Uterus (tissue), 4 donors: ENCODE measurements around the gene ARAP3. TPM values are rescaled to one million over a fixed set of nuclear protein-coding genes. Genes with fewer than 3 reads are reported as not detected.

Experiments
- DNase-seq, 2 donors: peaks; one replicate each; pipeline ENCODE4 v3.0.0-alpha.2; 2019 to 2020
- H3K27ac ChIP-seq, 2 donors: fragments of 200-600 bp; sonication (generic); 1 replicate in 1 of 2; 2 replicates in 1 of 2; pipeline ENCODE4 v1.5.1; 2016 to 2018
- H3K27me3 ChIP-seq, 2 donors: fragments of 200-600 bp; sonication (generic); one replicate each; pipeline ENCODE4 v1.5.1; 2018 to 2019; ENCODE audit warnings: control low read depth in 1 of 2
- H3K36me3 ChIP-seq, 2 donors: fragments of 200-600 bp; sonication (generic); one replicate each; pipeline ENCODE4 v1.5.1; 2019; ENCODE audit warnings: control low read depth in 1 of 2
- H3K4me1 ChIP-seq, 2 donors: fragments of 200-600 bp; sonication (generic); one replicate each; pipeline ENCODE4 v1.5.1; 2018 to 2019; ENCODE audit warnings: control low read depth in 1 of 2
- H3K4me3 ChIP-seq, 2 donors: fragments of 200-600 bp; sonication (generic); 1 replicate in 1 of 2; 2 replicates in 1 of 2; pipeline ENCODE4 v1.5.1; 2018 to 2019; ENCODE audit warnings: mild to moderate bottlenecking in 1 of 2
- H3K9me3 ChIP-seq, 2 donors: fragments of 200-600 bp; sonication (generic); one replicate each; pipeline ENCODE4 v1.5.1; 2019; ENCODE audit warnings: control low read depth in 1 of 2
- POLR2A ChIP-seq, 2 donors: fragments of 450-650 bp; IDR thresholded peaks; one replicate each; pipeline ENCODE4 v1.6.1; 2016; ENCODE audit warnings: antibody characterized with exemption in 2 of 2, mild to moderate bottlenecking in 1 of 2, moderate library complexity in 1 of 2
- intact Hi-C: fragments of 100-400 bp; cut with DNase I; formaldehyde crosslinking; loops from one replicate; pipeline ENCODE4 v1.15.1; 2023; ENCODE audit warnings: low total_unique reads
- total RNA-seq, 4 donors: library from RNA; depleted of rRNA in 3 of 4; stranded (reverse); fragments of >200 nt in 3 of 4; gene quantifications; one replicate each; pipeline versions ENCODE4 v1.1.0 to v1.2.4, GENCODE V29; 2014 to 2023
- TF ChIP-seq, protein P1 (sequence below), 4 experiments: fragments of 200-600 bp in 2 of 4; fragments of 450-650 bp in 2 of 4; sonication (generic) in 2 of 4; IDR thresholded peaks; one replicate each; pipeline ENCODE4 v1.5.1; 2016 to 2019; ENCODE audit warnings: antibody characterized with exemption in 4 of 4, mild to moderate bottlenecking in 2 of 4, moderate library complexity in 1 of 4
- donor health status: DM: yes; HTN: yes; CAD: no.

Gene ARAP3
- total RNA-seq, 4 donors from 2014 or later, result 4.1 to 39.9 (median 12.5) TPM

DNA sequence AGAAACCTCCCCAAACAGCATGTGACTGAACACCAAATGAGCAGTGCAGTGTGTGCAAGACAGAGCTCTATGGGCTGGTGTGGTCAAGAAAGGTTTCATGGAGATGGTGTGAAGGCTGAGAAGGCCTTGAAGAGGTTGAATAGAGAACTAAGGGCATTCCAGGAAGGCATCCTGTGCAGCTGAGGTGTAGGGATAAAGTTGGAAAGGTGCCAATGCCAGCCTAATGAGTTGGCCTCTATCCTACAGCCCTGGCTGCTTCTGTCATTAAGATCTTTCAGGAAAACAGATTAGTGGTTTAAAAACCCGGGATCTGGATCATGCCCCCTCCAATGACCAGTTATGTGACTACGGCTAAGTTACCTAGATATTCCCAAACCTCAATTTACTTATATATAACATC lies 49.4 kb downstream of the ARAP3 start:
- intact Hi-C loops, result no loop called here
- no peaks in the 10 kb centered on the region for H3K27me3 ChIP-seq
- H3K36me3 ChIP-seq, result no peaks in the 10 kb centered on the region
- no peak overlapping the region for H3K27ac ChIP-seq
- no peak overlapping the region for H3K4me3 ChIP-seq
- TF ChIP-seq, protein P1, sequence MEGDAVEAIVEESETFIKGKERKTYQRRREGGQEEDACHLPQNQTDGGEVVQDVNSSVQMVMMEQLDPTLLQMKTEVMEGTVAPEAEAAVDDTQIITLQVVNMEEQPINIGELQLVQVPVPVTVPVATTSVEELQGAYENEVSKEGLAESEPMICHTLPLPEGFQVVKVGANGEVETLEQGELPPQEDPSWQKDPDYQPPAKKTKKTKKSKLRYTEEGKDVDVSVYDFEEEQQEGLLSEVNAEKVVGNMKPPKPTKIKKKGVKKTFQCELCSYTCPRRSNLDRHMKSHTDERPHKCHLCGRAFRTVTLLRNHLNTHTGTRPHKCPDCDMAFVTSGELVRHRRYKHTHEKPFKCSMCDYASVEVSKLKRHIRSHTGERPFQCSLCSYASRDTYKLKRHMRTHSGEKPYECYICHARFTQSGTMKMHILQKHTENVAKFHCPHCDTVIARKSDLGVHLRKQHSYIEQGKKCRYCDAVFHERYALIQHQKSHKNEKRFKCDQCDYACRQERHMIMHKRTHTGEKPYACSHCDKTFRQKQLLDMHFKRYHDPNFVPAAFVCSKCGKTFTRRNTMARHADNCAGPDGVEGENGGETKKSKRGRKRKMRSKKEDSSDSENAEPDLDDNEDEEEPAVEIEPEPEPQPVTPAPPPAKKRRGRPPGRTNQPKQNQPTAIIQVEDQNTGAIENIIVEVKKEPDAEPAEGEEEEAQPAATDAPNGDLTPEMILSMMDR (IDR thresholded peaks at IDR 0.05), result no peak
- TF ChIP-seq POLR2A (IDR thresholded peaks at IDR 0.05), result no peak
- H3K9me3 ChIP-seq, result no peaks in the 10 kb centered on the region
- no peak for DNase-seq
- H3K4me1 ChIP-seq, result peaks cover 6 to 10% of the 10 kb centered on the region in 2 donors

DNA sequence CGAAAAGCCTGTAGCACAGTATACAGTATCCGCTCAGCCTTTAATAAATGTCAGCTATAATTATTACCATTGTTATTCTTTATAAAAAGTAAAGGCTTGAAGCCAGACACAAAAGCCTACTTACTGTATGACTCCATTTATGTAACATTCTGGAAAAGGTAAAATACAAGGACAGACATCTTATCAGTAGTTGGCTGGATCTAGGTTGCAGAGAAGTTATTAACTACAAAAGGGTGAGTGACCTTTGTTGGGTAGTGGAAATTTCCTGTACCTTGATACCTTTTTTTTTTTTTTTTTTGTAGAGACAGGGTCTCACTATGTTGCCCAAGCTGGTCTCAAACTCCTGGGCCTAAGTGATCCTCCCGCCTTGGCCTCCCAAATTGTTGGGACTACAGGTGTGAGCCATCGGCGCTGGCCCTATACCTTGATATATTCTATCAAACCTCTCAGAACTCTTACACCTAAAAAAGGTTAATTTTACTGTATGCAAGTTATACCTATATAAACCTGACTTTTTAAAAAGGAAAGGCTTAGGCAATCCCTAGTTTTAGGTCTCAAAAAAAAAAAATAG lies 51.4 kb downstream of the ARAP3 start:
- H3K27me3 ChIP-seq, result no peaks in the 10 kb centered on the region
- H3K4me1 ChIP-seq, result peaks cover 2 to 6% of the 10 kb centered on the region in 2 donors
- no peak for TF ChIP-seq POLR2A (IDR thresholded peaks at IDR 0.05)
- TF ChIP-seq, protein P1 (IDR thresholded peaks at IDR 0.05), result no peak
- no peaks in the 10 kb centered on the region for H3K36me3 ChIP-seq
- no peak for DNase-seq
- H3K9me3 ChIP-seq, result no peaks in the 10 kb centered on the region
- H3K27ac ChIP-seq, result no peak overlapping the region
- intact Hi-C loops, result no loop called here
- H3K4me3 ChIP-seq, result no peak overlapping the region

DNA sequence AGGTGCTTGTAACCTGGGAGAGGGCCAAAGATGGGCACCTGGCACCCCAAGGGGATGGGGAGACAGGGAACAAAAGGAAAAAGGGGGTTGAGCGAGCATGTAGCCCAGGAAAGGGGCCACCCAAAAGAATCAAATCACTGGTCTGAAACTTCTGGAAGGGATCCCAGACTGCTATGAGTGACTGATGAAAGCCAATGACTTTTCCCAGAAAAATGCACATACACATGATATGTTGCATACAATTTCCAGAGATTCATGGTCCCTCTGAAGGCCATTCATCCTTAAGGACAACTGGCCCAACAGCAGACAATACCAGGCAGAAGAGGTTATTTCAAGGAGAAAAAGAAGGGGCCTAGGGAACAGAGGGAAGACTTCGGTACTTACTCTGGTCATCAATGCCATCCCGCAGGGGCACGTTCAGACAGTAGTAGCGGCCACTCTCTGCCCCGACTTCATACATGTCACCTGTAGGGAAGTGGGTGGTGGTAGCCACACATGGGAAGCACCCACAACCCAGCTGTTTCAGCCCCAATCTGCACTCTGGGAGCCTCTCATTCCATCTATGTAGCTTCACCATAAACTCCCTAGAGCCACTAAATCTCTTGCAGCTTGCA lies 53.7 kb downstream of the ARAP3 start:
- H3K27me3 ChIP-seq, result no peaks in the 10 kb centered on the region
- TF ChIP-seq, protein P1 (IDR thresholded peaks at IDR 0.05), result no peak
- TF ChIP-seq POLR2A (IDR thresholded peaks at IDR 0.05), result no peak
- intact Hi-C loops, result no loop called here
- no peaks in the 10 kb centered on the region for H3K9me3 ChIP-seq
- no peak overlapping the region for H3K27ac ChIP-seq
- no peaks in the 10 kb centered on the region for H3K4me1 ChIP-seq
- no peak for DNase-seq
- no peaks in the 10 kb centered on the region for H3K36me3 ChIP-seq
- no peak overlapping the region for H3K4me3 ChIP-seq

DNA sequence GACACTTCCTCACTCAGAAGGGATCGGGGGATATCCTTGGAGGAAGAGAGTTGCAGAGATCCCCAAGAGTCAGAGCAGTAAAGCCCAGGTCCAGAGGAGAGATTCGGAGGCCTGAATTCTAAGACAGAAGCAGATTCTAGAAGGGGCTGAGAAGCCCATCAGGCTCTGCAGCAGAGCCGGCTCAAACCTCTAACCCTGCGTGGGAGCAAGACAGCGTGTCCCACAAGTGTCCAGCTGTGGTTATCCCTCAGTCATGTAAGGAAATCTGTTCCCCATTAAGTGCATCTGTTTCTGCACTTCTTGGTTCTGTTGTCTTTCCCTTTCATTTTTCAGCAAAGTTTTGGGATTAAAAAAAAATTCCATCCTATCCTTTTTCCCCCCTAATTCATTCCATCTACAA lies 58.4 kb downstream of the ARAP3 start:
- Histone ChIP-seq H3K9me3 (no peaks in the 10 kb centered on the region), H3K36me3 (no peaks in the 10 kb centered on the region), H3K27ac (no peak overlapping the region), H3K4me3 (no peak overlapping the region), H3K27me3 (no peaks in the 10 kb centered on the region), H3K4me1 (no peaks in the 10 kb centered on the region)
- intact Hi-C loops, result no loop called here
- TF ChIP-seq POLR2A (IDR thresholded peaks at IDR 0.05), result no peak
- TF ChIP-seq, protein P1 (IDR thresholded peaks at IDR 0.05), result no peak
- no peak for DNase-seq

DNA sequence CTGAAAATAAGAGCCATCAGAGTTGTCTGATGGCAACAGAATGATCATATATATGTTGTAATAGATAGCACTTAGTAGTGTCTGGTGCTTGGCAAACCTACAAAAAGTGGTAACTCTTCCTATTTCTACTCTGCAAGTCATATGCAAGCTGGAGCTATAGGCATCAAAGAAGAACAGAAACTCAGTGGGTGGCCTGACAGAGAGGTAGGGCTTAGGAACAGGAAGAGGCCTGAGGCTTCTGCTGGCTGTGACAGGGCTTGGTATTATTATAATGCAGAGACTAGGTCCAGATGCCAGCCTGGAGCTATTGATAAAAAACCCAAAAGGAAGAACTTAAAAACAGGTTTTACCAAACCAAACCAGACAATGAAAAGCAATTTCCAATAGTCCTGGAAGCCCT lies 58.8 kb downstream of the ARAP3 start:
- Histone ChIP-seq H3K36me3 (no peaks in the 10 kb centered on the region), H3K4me3 (no peak overlapping the region), H3K27me3 (no peaks in the 10 kb centered on the region), H3K27ac (no peak overlapping the region), H3K4me1 (no peaks in the 10 kb centered on the region), H3K9me3 (no peaks in the 10 kb centered on the region)
- no peak for DNase-seq
- intact Hi-C loops, result no loop called here
- no peak for TF ChIP-seq POLR2A (IDR thresholded peaks at IDR 0.05)
- TF ChIP-seq, protein P1 (IDR thresholded peaks at IDR 0.05), result no peak
